RPMI7951 (cell line): ENCODE results near the gene CARD19. TPM values are rescaled to one million over a fixed set of nuclear protein-coding genes. Genes with fewer than 3 reads are reported as not detected.

Source experiments
- DNase-seq: peaks from one replicate; pipeline ENCODE4 v3.0.0-alpha.2; 2012; ENCODE audit warnings: low read depth
- total RNA-seq: library from RNA; depleted of rRNA; stranded (reverse); fragments of >200 nt; shearing (Covaris generic); gene quantifications from 2 replicates; pipeline ENCODE4 v1.2.3, GENCODE V29; 2014

The CARD19 gene
- total RNA-seq, 1 experiment from 2014 or later, result 179 TPM

GRCh38 chr9:93120846-93121315 lies 24.9 kb downstream of the CARD19 start:
- DNase-seq, result no peak

GRCh38 chr9:93121316-93122241 lies 25.6 kb downstream of the CARD19 start:
- DNase-seq, result no peak

GRCh38 chr9:93122721-93123221 lies 26.8 kb downstream of the CARD19 start:
- no peak for DNase-seq

- DNase-seq, result no peak
Observed at GRCh38 chr9:93123561-93124283, 27.7 kb downstream of the CARD19 start.

GRCh38 chr9:93124793-93125192 lies 28.8 kb downstream of the CARD19 start:
- no peak for DNase-seq

GRCh38 chr9:93125331-93125894 lies 29.4 kb downstream of the CARD19 start:
- DNase-seq, result no peak

- no peak for DNase-seq
Observed at GRCh38 chr9:93126151-93126781, 30.2 kb downstream of the CARD19 start.

- no peak for DNase-seq
Observed at GRCh38 chr9:93126825-93127368, 30.9 kb downstream of the CARD19 start.

- no peak for DNase-seq
Observed at GRCh38 chr9:93127395-93127911, 31.4 kb downstream of the CARD19 start.

GRCh38 chr9:93128011-93128714 lies 32.1 kb downstream of the CARD19 start:
- no peak for DNase-seq

GRCh38 chr9:93128715-93129224 lies 32.8 kb downstream of the CARD19 start:
- no peak for DNase-seq

GRCh38 chr9:93129286-93129685 lies 33.3 kb downstream of the CARD19 start:
- no peak for DNase-seq

- DNase-seq, result no peak
Observed at GRCh38 chr9:93129691-93130500, 33.9 kb downstream of the CARD19 start.

- no peak for DNase-seq
Observed at GRCh38 chr9:93130861-93131481, 35.0 kb downstream of the CARD19 start.

- DNase-seq, result no peak
Observed at GRCh38 chr9:93131599-93132286, 35.7 kb downstream of the CARD19 start.

- peak; percentile 81 for DNase-seq
Observed at GRCh38 chr9:93132287-93132927, 36.4 kb downstream of the CARD19 start.

- peak; percentile 54 for DNase-seq
Observed at GRCh38 chr9:93132946-93133680, 37.1 kb downstream of the CARD19 start.
